GM12801 (cell line): ENCODE results near the gene NIPAL3.

Experiments
- TF ChIP-seq, protein P1 (sequence below): IDR thresholded peaks from one replicate; pipeline ENCODE4 v1.5.1; 2011; ENCODE audit warnings: control low read depth; ENCODE audit not compliant: insufficient read length; ENCODE audit errors: extremely low read depth

The NIPAL3 gene

DNA sequence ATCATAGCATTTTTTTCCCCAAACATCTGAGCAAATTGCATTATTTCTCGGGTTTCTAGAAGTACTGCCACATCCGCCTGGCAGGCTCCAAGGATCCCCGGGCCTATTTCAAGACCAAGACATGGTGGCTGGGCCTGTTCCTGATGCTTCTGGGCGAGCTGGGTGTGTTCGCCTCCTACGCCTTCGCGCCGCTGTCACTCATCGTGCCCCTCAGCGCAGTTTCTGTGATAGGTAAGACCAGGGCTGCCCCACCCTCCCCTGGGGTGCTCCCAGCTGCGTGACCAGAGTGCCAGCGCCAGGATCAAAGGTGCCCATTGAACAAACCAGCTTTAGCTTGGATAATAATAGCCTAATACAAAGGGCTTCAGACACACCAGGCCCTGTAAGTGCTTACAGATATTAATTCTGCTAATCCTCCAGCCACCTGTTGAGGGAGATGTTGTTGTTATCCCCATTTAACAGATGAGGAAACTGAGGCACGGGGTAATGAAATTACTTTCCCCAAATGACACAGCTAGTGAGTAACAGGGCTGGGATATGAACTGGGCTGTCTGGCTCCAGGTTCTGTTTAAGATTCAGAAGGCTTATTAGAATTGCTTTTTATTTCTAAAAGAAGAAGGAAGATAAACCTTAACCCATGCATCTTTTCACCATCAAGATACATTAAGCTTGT lies 26.5 kb downstream of the NIPAL3 start:
- TF ChIP-seq, protein P1, sequence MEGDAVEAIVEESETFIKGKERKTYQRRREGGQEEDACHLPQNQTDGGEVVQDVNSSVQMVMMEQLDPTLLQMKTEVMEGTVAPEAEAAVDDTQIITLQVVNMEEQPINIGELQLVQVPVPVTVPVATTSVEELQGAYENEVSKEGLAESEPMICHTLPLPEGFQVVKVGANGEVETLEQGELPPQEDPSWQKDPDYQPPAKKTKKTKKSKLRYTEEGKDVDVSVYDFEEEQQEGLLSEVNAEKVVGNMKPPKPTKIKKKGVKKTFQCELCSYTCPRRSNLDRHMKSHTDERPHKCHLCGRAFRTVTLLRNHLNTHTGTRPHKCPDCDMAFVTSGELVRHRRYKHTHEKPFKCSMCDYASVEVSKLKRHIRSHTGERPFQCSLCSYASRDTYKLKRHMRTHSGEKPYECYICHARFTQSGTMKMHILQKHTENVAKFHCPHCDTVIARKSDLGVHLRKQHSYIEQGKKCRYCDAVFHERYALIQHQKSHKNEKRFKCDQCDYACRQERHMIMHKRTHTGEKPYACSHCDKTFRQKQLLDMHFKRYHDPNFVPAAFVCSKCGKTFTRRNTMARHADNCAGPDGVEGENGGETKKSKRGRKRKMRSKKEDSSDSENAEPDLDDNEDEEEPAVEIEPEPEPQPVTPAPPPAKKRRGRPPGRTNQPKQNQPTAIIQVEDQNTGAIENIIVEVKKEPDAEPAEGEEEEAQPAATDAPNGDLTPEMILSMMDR: no peak

DNA sequence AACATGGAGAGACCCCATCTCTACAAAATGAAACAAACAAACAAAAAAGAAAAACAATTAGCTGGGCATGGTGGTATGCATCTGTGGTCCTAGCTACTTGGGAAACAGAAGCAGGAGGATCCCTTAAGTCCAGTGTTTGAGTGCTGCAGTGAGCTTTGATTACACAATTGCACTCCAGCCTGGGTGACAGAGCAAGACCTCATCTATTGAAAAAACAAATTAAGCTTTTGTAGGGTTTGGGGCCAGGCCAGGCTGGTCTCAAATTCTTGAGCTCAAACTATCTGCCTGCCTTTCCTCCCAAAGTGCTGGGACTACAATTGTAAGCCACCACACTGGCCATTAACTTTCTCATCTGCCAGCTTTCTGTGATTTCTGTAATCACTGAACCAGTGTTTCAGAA lies 27.2 kb downstream of the NIPAL3 start:
- TF ChIP-seq, protein P1: no peak

DNA sequence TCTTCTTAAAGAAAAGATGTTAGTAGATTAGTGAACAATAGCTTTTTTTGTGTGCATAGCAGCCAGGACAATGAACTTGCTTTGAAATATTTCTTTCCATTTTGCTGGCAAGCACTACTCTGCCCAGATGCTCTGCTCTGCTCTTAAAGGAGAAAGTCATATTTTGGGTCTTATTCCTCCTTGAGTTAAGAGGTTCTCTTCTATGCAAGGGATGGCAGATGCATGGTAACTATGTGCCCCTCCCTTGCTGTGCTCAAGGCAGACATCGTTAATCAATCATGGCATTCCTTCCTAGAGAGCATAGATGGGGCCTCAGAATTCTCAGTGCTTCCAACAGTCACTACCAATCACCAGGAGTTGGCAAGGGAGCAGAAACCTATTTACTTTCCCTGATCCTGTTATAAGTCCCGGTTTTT lies 27.6 kb downstream of the NIPAL3 start:
- TF ChIP-seq, protein P1: no peak

DNA sequence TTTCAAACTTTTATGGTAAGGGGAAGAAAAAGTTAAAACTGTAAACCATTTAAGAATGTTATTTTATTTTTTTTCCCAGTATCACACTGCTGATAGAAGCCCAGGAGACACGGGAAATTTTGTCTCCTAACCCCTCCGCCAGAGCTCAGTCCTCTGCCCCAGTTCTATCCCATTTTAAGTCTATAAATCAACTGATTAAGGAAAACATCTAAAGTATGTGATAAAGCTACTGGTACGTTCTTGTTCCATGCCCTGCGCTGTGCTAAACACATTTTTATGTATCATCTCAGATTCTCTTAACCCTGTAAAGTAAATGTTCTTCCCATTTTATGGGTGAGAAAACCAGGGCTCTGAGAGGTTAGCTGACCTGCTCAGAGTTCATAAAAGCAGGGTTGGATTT lies 34.7 kb downstream of the NIPAL3 start:
- TF ChIP-seq, protein P1: no peak

DNA sequence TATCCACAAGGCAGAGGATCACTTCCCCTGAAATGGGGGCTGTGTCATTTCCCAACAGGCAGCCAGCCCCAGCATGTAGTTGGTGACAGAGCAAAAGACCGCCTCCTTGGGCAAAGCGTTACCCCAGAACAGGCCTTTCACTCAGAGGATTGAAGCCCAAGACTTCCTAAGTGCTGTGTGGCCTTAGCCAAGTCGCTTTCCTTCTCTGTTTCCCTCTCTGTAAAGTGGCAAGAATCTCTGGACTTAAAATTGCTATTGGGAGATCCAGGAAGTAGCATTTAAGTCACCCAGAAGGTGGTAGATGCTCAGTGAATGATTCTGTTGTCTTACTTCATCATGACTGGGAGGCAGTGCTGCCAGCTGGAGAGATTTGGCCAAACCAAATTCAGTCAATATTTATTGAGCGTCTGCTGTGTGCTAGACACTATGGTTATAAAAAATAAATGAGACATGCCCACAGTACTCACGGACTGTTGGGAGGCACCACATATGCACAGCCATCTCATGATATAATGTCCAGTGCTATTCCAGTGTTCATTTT lies 35.3 kb downstream of the NIPAL3 start:
- TF ChIP-seq, protein P1: no peak

DNA sequence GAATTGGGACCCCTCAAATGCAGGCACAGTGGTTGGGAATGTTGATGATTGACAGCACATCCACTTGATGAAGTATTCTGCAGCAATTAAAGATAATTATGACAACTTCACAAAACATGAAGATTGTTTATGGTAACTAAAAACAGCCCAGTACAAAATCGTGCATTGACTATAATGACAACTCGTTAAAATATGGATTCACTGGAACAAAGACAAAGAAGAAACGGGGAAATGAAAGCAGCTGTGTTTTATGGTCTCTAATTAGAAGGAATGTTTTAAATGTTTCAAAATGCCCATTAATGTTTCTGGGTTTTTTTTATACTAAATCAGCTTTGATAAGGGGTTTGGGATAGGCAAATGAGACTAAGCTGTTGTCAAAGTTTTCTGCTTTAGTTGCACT lies 36.1 kb downstream of the NIPAL3 start:
- TF ChIP-seq, protein P1: no peak

DNA sequence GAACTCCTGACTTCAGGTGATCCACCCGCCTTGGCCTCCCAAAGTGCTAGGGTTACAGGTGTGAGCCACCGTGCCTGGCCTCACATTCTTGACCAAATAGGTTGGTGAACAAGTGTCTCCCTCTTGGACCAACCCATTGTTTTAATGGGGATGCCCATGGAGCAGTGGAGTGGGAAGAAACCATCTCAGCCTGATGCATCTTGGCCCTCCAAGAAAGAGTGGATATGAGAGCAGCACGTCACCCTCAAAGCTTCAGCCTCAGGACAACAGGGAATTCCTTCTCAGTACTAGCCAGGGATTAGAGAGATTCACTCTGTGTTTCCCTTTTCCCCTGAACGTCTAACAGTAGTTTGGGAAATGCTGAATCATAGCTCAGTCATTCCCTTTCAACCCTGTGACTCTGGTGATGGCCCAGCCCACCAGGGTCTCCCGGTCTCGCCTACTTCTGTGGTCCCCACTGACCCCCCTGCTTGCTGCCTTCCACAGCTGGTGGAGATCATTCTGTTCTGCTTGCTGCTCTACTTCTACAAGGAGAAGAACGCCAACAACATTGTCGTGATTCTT lies 37.4 kb downstream of the NIPAL3 start:
- TF ChIP-seq, protein P1: no peak
